Measurements from ENCODE around the gene DONSON.

Gene DONSON

DNA sequence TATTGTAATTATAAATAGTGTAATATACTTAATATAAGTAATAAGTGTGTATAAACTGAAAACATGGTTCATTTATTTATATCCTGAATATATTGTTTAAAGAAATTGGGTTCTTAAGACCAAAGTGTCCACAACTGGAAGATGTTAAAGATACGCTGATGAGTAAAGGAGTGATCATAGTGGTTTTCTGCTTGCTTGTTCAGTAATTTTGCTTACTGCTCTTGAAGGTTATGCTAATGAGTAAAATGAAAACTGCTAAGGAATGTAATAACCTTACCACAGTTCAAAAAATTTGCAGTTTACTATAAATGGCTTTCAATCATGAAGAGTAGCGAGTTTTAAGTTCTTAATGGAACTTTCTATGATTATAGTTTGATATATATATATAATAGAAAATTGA lies 22.0 kb downstream of the DONSON start:
- DNase-seq, result no peak
- POLR2A ChIA-PET, result interaction anchor here (0.6 kb wide), 1 partner anchor 21 kb away, joined by 4 read pairs; no protein-coding TSS in a partner anchor
- Histone ChIP-seq H3K4me3 (ENCODE audit: control insufficient read depth in 1 of 7, extremely low read depth in 1 of 7, insufficient read depth in 4 of 7, low read depth in 2 of 7, low read length in 6 of 7) (no peak overlapping the region), H3K9me3 (ENCODE audit: control extremely low read depth in 1 of 5, control insufficient read depth in 4 of 5, insufficient read depth in 2 of 5, low read depth in 1 of 5, low read length in 4 of 5) (no peaks in the 10 kb centered on the region), H3K27ac (ENCODE audit: insufficient read depth in 1 of 2, low read depth in 1 of 2, low read length in 2 of 2, poor library complexity in 1 of 2, severe bottlenecking in 2 of 2) (no peak overlapping the region), H3K4me1 (ENCODE audit: control extremely low read depth in 1 of 4, control insufficient read depth in 4 of 4, insufficient read depth in 4 of 4, low read length in 3 of 4) (no peaks in the 10 kb centered on the region), H3K27me3 (replicated peaks in 2 of 5; ENCODE audit: control insufficient read depth in 4 of 5, insufficient read depth in 5 of 5, low read length in 4 of 5) (no peaks in the 10 kb centered on the region), H3K36me3 (ENCODE audit: control insufficient read depth in 4 of 4, insufficient read depth in 4 of 4, low read length in 3 of 4) (peaks cover 16 to 64% (median 40%) of the 10 kb centered on the region in 4 experiments)
- CTCF ChIA-PET, result interaction anchor here (1.0 to 1.6 kb wide), 2 partner anchors 9 to 12 kb away, joined by 3 to 4 read pairs; no protein-coding TSS in a partner anchor
- 100% methylated on average over 1 of the region's 2 CpGs for WGBS (ENCODE audit: insufficient coverage)

DNA sequence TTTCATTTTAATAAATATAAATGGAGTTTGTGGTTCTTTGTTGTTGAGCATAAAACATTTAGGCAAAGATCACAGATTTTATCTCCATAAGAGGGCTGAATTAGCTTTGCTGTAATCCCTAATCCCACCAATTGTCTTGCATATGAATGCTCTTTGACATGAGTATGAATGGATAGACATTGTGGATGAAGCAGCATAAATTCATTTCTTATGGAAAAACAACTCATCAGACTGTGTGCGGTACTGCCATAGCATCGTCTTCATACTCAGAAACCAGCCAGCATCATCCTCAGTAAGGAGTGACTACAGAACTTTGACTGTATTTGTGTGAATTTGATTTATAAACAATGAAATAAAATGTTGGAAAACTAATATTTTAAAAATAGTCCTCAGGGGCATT lies 26.1 kb downstream of the DONSON start:
- WGBS (ENCODE audit: insufficient coverage), result 100% methylated on average over 1 of the region's 2 CpGs
- peaks cover 18 to 72% (median 53%) of the 10 kb centered on the region in 4 experiments for H3K36me3 ChIP-seq (ENCODE audit: control insufficient read depth in 4 of 4, insufficient read depth in 4 of 4, low read length in 3 of 4)
- no peak overlapping the region for H3K27ac ChIP-seq (ENCODE audit: insufficient read depth in 1 of 2, low read depth in 1 of 2, low read length in 2 of 2, poor library complexity in 1 of 2, severe bottlenecking in 2 of 2)
- H3K4me3 ChIP-seq (ENCODE audit: control insufficient read depth in 1 of 7, extremely low read depth in 1 of 7, insufficient read depth in 4 of 7, low read depth in 2 of 7, low read length in 6 of 7), result no peak overlapping the region
- H3K4me1 ChIP-seq (ENCODE audit: control extremely low read depth in 1 of 4, control insufficient read depth in 4 of 4, insufficient read depth in 4 of 4, low read length in 3 of 4), result no peaks in the 10 kb centered on the region
- H3K27me3 ChIP-seq (replicated peaks in 2 of 5; ENCODE audit: control insufficient read depth in 4 of 5, insufficient read depth in 5 of 5, low read length in 4 of 5), result no peaks in the 10 kb centered on the region
- no peaks in the 10 kb centered on the region for H3K9me3 ChIP-seq (ENCODE audit: control extremely low read depth in 1 of 5, control insufficient read depth in 4 of 5, insufficient read depth in 2 of 5, low read depth in 1 of 5, low read length in 4 of 5)
- CTCF ChIA-PET, result interaction anchor here (1.5 kb wide), 1 partner anchor 20 kb away, joined by 3 read pairs; no protein-coding TSS in a partner anchor
- POLR2A ChIA-PET, result no interaction called here
- DNase-seq, result no peak

DNA sequence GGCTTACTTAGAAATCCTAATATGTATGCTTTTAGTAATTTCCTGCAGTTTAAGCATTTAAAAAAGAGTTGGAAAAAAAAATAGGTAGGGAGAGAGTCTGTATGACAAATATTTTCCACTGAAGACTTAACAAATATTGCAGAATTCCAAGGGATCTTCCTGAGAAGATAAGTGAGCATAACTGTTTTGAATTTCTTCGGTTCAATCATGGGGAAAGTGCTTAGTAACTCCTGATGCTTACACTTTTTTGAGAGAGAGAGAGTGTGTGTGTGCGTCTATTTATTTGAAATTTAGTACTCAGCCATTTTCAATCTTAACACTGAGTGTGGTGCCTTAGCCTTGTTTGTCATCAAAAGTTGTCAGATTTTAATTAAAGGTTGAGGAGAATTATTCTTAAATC lies 27.1 kb downstream of the DONSON start:
- Histone ChIP-seq H3K4me3 (ENCODE audit: control insufficient read depth in 1 of 7, extremely low read depth in 1 of 7, insufficient read depth in 4 of 7, low read depth in 2 of 7, low read length in 6 of 7) (no peak overlapping the region), H3K9me3 (ENCODE audit: control extremely low read depth in 1 of 5, control insufficient read depth in 4 of 5, insufficient read depth in 2 of 5, low read depth in 1 of 5, low read length in 4 of 5) (no peaks in the 10 kb centered on the region), H3K27me3 (replicated peaks in 2 of 5; ENCODE audit: control insufficient read depth in 4 of 5, insufficient read depth in 5 of 5, low read length in 4 of 5) (no peaks in the 10 kb centered on the region), H3K27ac (ENCODE audit: insufficient read depth in 1 of 2, low read depth in 1 of 2, low read length in 2 of 2, poor library complexity in 1 of 2, severe bottlenecking in 2 of 2) (no peak overlapping the region), H3K36me3 (ENCODE audit: control insufficient read depth in 4 of 4, insufficient read depth in 4 of 4, low read length in 3 of 4) (peaks cover 20 to 76% (median 55%) of the 10 kb centered on the region in 4 experiments), H3K4me1 (ENCODE audit: control extremely low read depth in 1 of 4, control insufficient read depth in 4 of 4, insufficient read depth in 4 of 4, low read length in 3 of 4) (no peaks in the 10 kb centered on the region)
- ChIA-PET CTCF (no interaction called here), POLR2A (no interaction called here)
- no peak for DNase-seq
- WGBS (ENCODE audit: insufficient coverage), result 100% methylated on average over 1 of the region's 2 CpGs

DNA sequence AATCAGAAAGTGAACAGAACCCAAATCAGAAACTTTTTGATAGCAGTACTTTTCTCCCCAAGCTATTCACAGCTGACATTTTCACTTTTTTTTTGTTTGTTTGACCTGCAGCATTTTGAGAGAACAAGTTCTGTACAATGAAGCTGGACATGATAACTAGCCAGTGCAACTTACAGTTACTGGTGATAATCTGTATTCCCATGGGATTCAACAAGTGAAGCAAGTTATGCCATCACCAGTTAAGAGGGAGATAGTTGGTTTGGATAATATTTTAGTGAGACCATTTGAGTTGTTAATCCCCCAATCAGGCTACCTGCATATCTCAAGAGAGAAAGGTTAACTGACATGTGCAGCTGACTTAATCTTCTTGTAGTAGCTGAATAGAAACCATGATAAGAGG lies 27.5 kb downstream of the DONSON start:
- Histone ChIP-seq H3K4me3 (ENCODE audit: control insufficient read depth in 1 of 7, extremely low read depth in 1 of 7, insufficient read depth in 4 of 7, low read depth in 2 of 7, low read length in 6 of 7) (no peak overlapping the region), H3K36me3 (ENCODE audit: control insufficient read depth in 4 of 4, insufficient read depth in 4 of 4, low read length in 3 of 4) (peaks cover 20 to 79% (median 58%) of the 10 kb centered on the region in 4 experiments), H3K27ac (ENCODE audit: insufficient read depth in 1 of 2, low read depth in 1 of 2, low read length in 2 of 2, poor library complexity in 1 of 2, severe bottlenecking in 2 of 2) (no peak overlapping the region), H3K9me3 (ENCODE audit: control extremely low read depth in 1 of 5, control insufficient read depth in 4 of 5, insufficient read depth in 2 of 5, low read depth in 1 of 5, low read length in 4 of 5) (no peaks in the 10 kb centered on the region), H3K4me1 (ENCODE audit: control extremely low read depth in 1 of 4, control insufficient read depth in 4 of 4, insufficient read depth in 4 of 4, low read length in 3 of 4) (no peaks in the 10 kb centered on the region), H3K27me3 (replicated peaks in 2 of 5; ENCODE audit: control insufficient read depth in 4 of 5, insufficient read depth in 5 of 5, low read length in 4 of 5) (no peaks in the 10 kb centered on the region)
- ChIA-PET CTCF (interaction anchor here (4.5 kb wide), 1 partner anchor 16 kb away, joined by 16 read pairs; no protein-coding TSS in a partner anchor), POLR2A (no interaction called here)
- DNase-seq, result no peak

DNA sequence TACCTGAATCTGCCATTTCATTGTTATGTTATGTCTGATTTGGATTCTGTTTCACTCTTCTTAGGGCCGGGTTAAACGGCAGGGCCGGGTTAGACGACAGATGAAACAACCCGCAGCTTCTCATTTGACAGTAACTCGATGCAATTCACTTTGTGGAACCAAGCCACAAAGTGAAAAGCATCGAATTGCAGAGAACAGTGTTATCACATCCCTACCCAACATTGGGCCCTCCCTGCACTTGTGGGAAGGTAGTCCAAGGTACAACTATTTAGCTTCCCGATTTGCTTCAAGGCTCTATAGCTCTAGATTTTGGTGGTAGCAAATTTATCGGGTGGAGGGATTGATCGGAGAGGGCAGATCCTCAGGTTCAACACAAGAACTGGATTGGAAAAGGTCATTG lies 28.7 kb downstream of the DONSON start:
- peaks cover 20 to 82% (median 61%) of the 10 kb centered on the region in 4 experiments for H3K36me3 ChIP-seq (ENCODE audit: control insufficient read depth in 4 of 4, insufficient read depth in 4 of 4, low read length in 3 of 4)
- no peak overlapping the region for H3K27ac ChIP-seq (ENCODE audit: insufficient read depth in 1 of 2, low read depth in 1 of 2, low read length in 2 of 2, poor library complexity in 1 of 2, severe bottlenecking in 2 of 2)
- 97% methylated on average over 9 of the region's 10 CpGs for WGBS (ENCODE audit: insufficient coverage)
- CTCF ChIA-PET, result interaction anchor here (1.0 to 4.5 kb wide), 2 partner anchors 14 to 15 kb away, joined by 3 to 16 read pairs; no protein-coding TSS in a partner anchor
- POLR2A ChIA-PET, result no interaction called here
- H3K27me3 ChIP-seq (replicated peaks in 2 of 5; ENCODE audit: control insufficient read depth in 4 of 5, insufficient read depth in 5 of 5, low read length in 4 of 5), result no peaks in the 10 kb centered on the region
- DNase-seq, result no peak
- H3K4me1 ChIP-seq (ENCODE audit: control extremely low read depth in 1 of 4, control insufficient read depth in 4 of 4, insufficient read depth in 4 of 4, low read length in 3 of 4), result no peaks in the 10 kb centered on the region
- no peak overlapping the region for H3K4me3 ChIP-seq (ENCODE audit: control insufficient read depth in 1 of 7, extremely low read depth in 1 of 7, insufficient read depth in 4 of 7, low read depth in 2 of 7, low read length in 6 of 7)
- H3K9me3 ChIP-seq (ENCODE audit: control extremely low read depth in 1 of 5, control insufficient read depth in 4 of 5, insufficient read depth in 2 of 5, low read depth in 1 of 5, low read length in 4 of 5), result no peaks in the 10 kb centered on the region

DNA sequence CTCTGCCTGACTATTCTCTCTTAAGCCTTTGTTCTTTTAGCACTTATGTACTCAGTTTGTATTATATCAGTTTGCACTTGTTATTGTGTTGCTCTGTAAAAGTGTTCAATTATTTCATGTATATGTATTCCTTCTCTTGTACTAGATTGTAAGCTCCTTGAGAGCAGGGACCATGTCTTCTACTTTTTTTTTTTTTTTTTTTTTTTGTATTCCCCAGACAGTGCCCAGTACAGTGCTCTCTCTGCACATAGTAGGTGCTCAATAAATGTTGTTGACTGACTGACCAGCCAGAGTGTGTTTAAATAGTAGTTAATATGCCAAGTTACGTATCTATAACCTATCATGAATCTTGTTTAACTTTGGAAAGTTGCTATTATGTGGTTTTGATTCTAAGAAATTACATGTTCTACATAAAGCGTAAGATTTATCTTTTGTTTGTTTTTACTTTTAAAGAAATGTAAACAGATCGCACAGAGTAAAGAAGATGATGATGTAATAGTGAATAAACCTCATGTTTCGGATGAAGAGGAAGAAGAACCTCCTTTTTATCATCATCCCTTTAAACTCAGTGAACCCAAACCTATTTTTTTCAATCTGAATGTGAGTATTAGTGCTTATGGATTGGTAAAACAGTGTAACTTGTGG lies 29.6 kb downstream of the DONSON start:
- DNase-seq, result no peak
- Histone ChIP-seq H3K4me1 (ENCODE audit: control extremely low read depth in 1 of 4, control insufficient read depth in 4 of 4, insufficient read depth in 4 of 4, low read length in 3 of 4) (no peaks in the 10 kb centered on the region), H3K9me3 (ENCODE audit: control extremely low read depth in 1 of 5, control insufficient read depth in 4 of 5, insufficient read depth in 2 of 5, low read depth in 1 of 5, low read length in 4 of 5) (no peaks in the 10 kb centered on the region), H3K4me3 (ENCODE audit: control insufficient read depth in 1 of 7, extremely low read depth in 1 of 7, insufficient read depth in 4 of 7, low read depth in 2 of 7, low read length in 6 of 7) (no peak overlapping the region), H3K27me3 (replicated peaks in 2 of 5; ENCODE audit: control insufficient read depth in 4 of 5, insufficient read depth in 5 of 5, low read length in 4 of 5) (no peaks in the 10 kb centered on the region), H3K36me3 (ENCODE audit: control insufficient read depth in 4 of 4, insufficient read depth in 4 of 4, low read length in 3 of 4) (peaks cover 26 to 88% (median 66%) of the 10 kb centered on the region in 4 experiments), H3K27ac (ENCODE audit: insufficient read depth in 1 of 2, low read depth in 1 of 2, low read length in 2 of 2, poor library complexity in 1 of 2, severe bottlenecking in 2 of 2) (no peak overlapping the region)
- no CpG with 5 or more reads among the region's 4 CpGs for whole genome bisulfite sequencing (ENCODE audit: insufficient coverage)
- ChIA-PET POLR2A (no interaction called here), CTCF (interaction anchor here (1.0 to 4.5 kb wide), 2 partner anchors 14 to 15 kb away, joined by 3 to 16 read pairs; no protein-coding TSS in a partner anchor)

DNA sequence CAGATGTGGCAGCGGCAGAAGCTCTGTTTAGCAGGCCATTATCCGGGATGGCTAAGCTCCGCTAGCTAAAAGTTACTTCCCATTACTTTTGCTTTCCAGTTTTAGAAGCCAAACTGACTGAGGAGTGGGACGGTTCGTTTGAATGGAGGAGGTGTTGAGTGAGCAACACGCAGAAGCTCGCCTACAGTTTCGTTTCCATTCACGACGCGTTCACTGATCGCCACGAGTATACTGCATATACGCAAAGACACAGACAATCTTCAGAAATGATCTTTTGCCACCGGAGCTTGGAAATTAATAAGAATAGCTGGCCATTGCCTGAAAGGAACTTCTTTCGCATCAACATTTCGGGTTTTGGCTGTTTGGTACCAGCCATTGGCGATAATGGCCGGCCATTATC lies 31.0 kb downstream of the DONSON start:
- DNase-seq, result no peak
- Histone ChIP-seq H3K36me3 (ENCODE audit: control insufficient read depth in 4 of 4, insufficient read depth in 4 of 4, low read length in 3 of 4) (peaks cover 40 to 90% (median 71%) of the 10 kb centered on the region in 4 experiments), H3K4me3 (ENCODE audit: control insufficient read depth in 1 of 7, extremely low read depth in 1 of 7, insufficient read depth in 4 of 7, low read depth in 2 of 7, low read length in 6 of 7) (no peak overlapping the region), H3K9me3 (ENCODE audit: control extremely low read depth in 1 of 5, control insufficient read depth in 4 of 5, insufficient read depth in 2 of 5, low read depth in 1 of 5, low read length in 4 of 5) (no peaks in the 10 kb centered on the region), H3K27me3 (replicated peaks in 2 of 5; ENCODE audit: control insufficient read depth in 4 of 5, insufficient read depth in 5 of 5, low read length in 4 of 5) (no peaks in the 10 kb centered on the region), H3K27ac (ENCODE audit: insufficient read depth in 1 of 2, low read depth in 1 of 2, low read length in 2 of 2, poor library complexity in 1 of 2, severe bottlenecking in 2 of 2) (no peak overlapping the region), H3K4me1 (ENCODE audit: control extremely low read depth in 1 of 4, control insufficient read depth in 4 of 4, insufficient read depth in 4 of 4, low read length in 3 of 4) (no peaks in the 10 kb centered on the region)
- WGBS (ENCODE audit: insufficient coverage), result 98% methylated on average over 14 of the region's 19 CpGs
- ChIA-PET CTCF (interaction anchor here (0.8 to 4.5 kb wide), 6 partner anchors 8 to 48 kb away, joined by 3 to 16 read pairs (median 4); partner anchors contain the start of gene DONSON), POLR2A (no interaction called here)
